HG03460 (cell line): ENCODE data around the gene KNCN.

ENCODE experiments used
- ATAC-seq: cut with Tn5 transposase; IDR thresholded peaks from one replicate; pipeline ENCODE4 v1.9.1; 2021; ENCODE audit not compliant: unreplicated experiment

KNCN gene

GRCh38 chr1:46551597-46552095 lies at the start of gene KNCN:
Gene KNCN (minus strand): TSS chr1:46551647. CDS start chr1:46551215, 432 bp downstream.
- no peak for ATAC-seq

- no peak for ATAC-seq
Observed at GRCh38 chr1:46599059-46599970, 47.9 kb upstream of the KNCN start.

- ATAC-seq, result no peak
Observed at GRCh38 chr1:46596846-46597245, 45.4 kb upstream of the KNCN start.

- no peak for ATAC-seq
Observed at GRCh38 chr1:46596036-46596435, 44.6 kb upstream of the KNCN start.

- no peak for ATAC-seq
Observed at GRCh38 chr1:46595127-46595526, 43.7 kb upstream of the KNCN start.

- no peak for ATAC-seq
Observed at GRCh38 chr1:46594063-46594462, 42.6 kb upstream of the KNCN start.

- ATAC-seq, result no peak
Observed at GRCh38 chr1:46592823-46593222, 41.4 kb upstream of the KNCN start.

DNA sequence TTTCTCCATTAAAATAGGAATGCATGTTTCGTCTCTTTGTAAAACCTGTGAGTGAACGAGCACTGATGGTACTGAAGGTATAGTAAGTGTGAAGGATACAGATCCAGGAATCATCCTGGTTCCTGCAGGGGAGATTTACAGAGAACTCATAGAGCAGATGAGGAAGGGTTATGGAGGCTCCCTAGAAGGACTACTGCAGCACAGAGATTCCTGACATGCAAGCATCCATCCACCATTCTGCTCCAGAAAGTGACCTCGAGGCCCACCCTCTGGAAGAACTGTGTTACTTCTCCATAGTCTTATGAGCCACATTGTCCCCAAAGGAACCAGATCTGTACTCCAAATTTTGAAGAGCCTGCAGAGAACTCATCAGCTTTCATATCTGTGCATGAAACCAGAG lies 38.1 kb upstream of the KNCN start:
- no peak for ATAC-seq

- no peak for ATAC-seq
Observed at GRCh38 chr1:46587069-46587468, 35.6 kb upstream of the KNCN start.

GRCh38 chr1:46585312-46585938 lies 34.0 kb upstream of the KNCN start:
- ATAC-seq, result no peak

- ATAC-seq, result no peak
Observed at GRCh38 chr1:46583494-46583893, 32.0 kb upstream of the KNCN start.

DNA sequence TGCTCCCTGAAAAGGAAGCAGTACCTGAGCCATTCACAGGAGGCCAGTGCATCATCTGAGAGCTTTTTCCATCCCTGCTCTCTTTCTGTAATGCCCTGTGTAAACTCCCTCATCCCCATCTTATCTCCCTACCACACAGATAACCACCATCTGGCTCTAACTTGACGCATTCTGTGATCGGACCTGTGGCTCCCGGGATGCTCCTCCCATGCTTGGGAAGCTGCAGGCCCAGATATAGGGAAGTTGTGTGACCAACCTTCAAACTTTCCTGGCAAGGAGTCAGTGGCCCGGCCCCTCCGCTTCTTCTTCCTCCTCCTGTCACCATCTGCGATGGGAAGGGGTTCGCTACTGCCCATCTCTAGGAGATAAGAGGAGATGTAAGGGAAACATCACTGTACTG lies 31.5 kb upstream of the KNCN start:
- no peak for ATAC-seq

DNA sequence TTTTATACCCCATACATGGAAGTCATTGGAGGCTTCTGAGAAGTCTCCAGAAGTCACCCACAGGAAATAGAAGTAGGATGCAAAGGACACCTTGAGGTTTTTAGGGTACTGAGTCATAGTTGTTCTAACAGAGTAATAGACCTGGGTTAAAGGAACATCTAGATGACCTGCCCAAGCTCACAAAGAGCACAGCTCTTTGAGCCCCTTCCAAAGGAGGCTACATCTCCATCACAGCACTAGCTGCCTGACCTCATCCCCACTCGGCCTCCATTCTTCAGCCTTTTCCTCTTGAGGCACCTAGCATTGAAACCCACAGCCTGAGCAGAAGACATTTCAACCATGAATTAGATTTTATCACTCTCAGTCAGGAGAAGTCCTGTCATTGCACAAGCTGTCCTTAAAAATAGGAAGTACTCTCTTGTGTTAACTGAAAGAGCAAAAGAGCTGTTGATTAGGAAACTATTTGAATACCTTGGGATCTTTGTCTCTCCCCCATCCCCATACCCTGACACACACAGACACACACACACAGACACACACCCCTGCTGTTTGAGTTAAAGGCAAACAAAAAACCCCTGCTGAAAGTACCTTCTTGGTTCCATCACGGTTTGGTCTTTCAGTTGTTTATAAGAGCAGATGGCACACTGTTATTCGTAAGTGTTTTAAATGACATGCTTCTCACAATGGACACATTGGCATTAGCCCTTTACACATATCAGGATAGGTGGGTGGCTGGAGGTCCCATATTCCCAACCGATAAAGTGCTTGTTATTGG lies 30.4 kb upstream of the KNCN start:
- ATAC-seq, result no peak

- no peak for ATAC-seq
Observed at GRCh38 chr1:46580140-46580903, 28.9 kb upstream of the KNCN start.

DNA sequence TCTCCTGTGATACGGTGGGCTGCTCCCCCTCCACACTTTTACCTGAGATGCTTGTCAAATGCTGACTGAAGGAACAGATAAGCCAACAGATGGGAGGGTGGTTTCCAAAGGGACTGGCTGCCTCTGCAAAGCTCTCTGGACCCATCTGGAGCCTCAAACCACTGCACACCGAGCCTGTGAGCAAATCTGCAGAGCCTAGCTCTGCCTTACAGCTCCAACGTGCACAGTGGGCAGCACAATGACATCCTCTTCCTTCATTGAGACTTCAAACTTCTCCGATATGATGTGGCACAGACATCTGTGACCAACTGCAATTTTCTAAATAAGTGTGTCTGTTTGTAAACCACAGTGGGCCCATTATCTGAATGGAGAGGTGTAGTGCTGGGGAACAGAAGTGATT lies 26.2 kb upstream of the KNCN start:
- ATAC-seq, result no peak

DNA sequence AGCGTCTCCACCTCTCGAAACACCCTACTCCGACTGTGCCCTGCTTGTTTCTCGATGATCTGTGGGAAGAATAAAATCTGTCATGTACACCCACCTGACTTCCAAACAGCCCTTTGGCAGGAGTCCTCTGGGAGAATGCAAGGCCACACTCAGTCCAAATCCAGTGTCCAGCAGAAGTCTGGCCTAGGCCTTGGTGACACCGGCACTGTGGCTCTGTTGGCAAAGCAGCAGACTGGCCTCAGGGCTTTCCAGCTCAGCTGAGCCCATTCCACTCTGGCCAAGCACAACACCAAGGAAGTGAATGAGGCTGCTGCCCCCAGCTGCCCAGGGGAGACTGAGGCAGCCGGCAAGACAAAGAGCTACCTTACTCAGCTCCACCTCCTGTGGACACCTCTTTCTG lies 25.1 kb upstream of the KNCN start:
- ATAC-seq, result no peak

GRCh38 chr1:46575778-46576177 lies 24.3 kb upstream of the KNCN start:
- ATAC-seq, result no peak

DNA sequence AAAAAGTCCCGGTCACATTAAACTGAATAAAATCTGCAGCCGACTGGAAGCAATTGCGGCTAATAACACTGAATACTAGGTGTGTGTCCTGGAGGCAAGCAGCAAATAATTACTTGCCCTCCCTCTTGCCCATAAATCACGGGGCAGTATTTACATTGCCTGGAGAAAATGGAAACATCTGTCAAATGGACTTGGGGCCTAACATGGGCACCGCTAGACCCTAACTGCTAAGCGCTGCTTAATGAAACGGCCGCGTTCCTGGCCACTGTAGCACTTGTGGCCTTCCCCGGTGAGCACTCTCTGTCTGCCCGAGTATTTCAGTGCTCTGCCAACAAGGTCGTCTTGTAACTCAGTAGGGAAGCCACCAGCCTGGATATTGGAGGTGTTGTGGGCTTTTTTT lies 23.9 kb upstream of the KNCN start:
- no peak for ATAC-seq

DNA sequence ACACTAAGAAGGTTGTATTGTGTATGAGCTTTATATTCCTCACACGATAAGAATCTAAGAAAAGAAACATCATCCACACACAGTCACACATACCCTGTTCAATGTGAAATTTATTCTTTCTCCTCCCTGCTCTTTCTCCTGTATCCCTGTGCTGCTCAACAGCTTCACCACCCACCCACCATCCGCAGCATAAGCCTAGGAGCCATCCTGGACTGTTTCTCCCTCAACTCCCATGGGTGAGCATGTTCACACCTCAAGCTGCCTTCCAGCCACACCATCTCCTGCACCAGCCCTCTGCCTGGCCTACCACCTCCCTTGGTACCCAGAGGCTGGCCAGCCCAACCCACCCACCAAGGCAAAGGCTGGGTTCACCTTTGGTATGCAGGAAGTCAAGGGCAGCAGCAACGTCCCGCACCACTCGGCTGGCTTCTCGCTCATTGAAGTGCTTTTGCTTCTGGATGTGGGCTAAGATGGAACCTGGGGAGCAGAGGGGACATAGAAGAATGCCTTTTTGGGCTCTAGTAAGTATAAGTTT lies 20.3 kb upstream of the KNCN start:
- ATAC-seq, result no peak

DNA sequence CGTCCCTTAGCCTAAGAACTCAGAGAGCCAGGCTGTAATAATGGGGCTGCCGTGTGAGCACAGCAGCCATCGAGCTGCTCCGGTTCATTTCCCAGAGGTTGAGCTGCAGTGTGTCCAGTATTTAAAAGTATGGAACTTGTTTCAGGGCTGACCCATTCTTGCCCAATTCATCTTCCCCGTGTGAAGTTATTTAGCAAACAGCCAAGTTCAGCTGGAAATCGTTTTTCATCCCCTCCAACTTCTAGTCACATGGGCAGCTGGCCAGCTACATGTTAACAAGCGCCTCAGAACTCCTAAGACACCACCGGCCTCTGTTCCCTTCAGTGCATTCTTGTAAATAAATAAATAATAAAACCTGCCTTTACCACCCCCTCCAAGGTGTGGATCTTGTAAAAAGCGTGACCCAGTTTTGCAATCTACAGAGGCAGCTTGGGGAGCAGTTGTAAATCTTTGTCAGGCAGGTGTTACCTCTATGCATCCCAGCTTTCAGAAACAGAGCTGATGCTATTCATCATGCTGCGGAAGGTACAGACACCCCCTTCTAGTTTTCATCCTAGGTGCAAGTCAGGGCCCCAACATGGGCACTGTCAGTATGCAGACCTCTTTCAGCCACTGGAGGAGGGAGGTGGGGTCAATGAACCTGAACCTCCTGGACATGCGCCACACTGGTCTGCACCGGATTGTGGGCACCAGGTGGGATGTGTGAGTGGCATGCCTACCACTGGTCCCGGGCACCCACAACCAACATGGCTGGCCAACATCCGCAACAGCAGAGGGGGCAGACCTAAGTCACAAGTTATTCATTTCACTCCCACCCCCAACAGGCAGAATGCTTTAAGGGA lies 18.7 kb upstream of the KNCN start:
- ATAC-seq, result no peak
